ENCODE results near the gene TRAM2.

Gene TRAM2

DNA sequence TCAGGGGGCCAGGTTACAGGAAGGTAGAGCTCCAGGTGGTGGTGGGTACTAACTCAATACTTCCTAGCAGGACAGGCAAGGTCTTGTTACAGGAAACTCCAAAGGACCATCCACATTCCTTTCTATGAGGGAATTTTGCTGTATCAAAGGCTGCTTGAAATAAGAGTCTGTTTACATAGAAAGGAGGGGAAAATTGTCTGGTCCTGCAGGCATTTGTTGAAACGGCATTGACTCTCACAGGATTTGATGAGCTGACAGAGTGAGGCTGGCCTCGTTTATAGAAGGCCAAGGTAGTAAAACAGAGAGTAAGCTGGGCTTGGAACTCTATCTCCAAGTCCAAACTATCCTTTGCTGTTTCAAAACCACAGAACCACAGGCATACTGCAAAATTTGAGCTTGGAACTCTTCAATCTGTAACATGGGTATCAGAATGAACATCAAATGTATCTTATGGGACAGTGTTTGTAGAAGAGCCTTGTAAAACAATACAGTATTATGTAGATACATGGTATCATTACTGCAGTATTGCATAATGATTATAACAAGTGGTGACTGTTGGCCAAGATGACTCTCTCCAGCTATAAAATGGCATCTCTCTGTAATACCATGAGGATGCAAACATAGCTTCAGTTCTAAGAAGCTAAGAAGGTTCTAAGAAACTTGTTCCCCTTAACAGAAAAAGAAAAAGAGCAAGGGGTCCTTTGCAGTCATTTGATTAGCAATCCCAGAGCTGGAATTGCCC lies 61.5 kb downstream of the TRAM2 start:
- FAIRE-seq: no peak
- TF ChIP-seq POLR2A (IDR thresholded peaks at IDR 0.05; ENCODE audit: low read depth, low read length): no peak
- no peak for DNase-seq (ENCODE audit: insufficient read length, low spot score)

DNA sequence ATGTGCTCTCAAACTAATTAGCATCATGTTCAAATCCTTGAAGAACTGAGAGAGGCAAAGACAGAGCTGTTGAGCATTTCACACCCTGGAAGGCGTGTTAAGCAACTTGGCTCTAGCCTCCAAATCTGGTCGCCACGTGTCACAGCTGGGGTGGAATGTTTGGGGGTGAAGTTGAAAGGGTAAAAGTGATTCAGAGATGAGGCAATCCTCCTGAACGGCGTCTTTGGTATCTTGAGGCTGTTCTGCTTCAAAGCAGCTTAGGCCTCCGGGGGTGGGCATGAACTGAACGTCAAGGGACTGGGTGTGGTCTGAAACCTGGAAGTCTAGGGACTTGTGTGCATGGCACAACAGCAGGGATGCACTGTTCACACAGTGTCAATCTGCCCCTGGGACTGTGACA lies 62.3 kb downstream of the TRAM2 start:
- TF ChIP-seq POLR2A (IDR thresholded peaks at IDR 0.05; ENCODE audit: low read depth, low read length): no peak
- DNase-seq (ENCODE audit: insufficient read length, low spot score) (no peak), FAIRE-seq (no peak)

DNA sequence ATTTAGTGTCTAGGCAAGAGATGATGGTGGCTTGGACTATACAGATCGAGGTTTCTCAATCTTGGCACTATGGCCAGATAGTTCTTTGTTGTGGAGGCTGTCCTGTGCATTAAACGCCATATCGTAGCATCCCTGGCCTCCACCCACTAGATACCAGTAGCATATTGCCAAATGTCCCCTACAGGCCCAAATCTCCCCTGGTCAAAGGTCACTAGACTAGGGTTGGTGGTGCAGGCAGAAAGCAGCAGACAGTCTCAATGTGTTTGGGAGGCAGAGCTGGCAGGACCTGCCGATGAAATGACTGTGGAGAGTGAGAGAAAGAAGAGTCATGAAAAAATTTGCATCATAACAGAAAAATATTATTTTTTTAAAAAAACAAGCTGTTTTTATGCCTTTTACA lies 63.0 kb downstream of the TRAM2 start:
- no peak for FAIRE-seq
- TF ChIP-seq POLR2A (IDR thresholded peaks at IDR 0.05; ENCODE audit: low read depth, low read length): no peak
- no peak for DNase-seq (ENCODE audit: insufficient read length, low spot score)

DNA sequence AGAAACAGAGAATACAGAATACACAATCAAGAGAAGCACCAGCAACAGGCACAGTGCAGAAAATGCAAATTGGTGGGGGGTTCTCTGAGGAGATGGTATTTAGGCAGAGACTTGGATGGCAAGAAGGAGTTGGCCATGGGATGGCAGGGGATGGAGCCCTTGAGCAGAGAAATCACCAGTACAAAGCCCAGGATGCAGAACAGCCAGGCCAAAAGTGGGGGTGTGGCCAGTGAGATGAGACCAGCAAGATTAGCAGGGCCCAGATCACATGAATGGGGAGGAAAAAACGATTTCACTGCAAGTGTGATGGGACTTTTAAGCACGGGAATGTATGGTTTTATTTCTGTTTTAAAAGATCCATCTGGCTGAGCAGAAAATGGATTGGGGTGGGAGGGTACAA lies 63.4 kb downstream of the TRAM2 start:
- FAIRE-seq: no peak
- no peak for TF ChIP-seq POLR2A (IDR thresholded peaks at IDR 0.05; ENCODE audit: low read depth, low read length)
- DNase-seq (ENCODE audit: insufficient read length, low spot score): no peak

DNA sequence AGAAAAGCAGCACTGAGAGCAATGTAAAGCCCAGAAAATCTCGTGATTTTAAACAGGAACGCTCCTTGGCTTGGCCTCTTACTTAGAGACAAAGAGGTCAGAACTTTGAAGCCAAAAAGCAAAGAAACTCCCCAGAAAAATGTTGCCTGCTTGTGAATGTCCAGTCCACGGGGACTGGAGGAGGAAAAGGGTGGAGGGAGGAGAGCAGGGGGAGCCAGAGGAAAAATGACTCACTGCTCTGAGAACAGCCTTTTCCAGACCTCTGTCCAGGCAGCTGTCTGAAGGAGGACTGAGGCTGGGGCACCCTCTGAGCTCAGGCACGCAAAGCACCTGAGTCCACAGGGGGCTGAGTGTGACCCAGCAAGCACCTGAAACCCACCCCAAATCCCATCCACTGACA lies 64.7 kb downstream of the TRAM2 start:
- TF ChIP-seq POLR2A (IDR thresholded peaks at IDR 0.05; ENCODE audit: low read depth, low read length): no peak
- DNase-seq (ENCODE audit: insufficient read length, low spot score) (peak; percentile 68), FAIRE-seq (no peak)

DNA sequence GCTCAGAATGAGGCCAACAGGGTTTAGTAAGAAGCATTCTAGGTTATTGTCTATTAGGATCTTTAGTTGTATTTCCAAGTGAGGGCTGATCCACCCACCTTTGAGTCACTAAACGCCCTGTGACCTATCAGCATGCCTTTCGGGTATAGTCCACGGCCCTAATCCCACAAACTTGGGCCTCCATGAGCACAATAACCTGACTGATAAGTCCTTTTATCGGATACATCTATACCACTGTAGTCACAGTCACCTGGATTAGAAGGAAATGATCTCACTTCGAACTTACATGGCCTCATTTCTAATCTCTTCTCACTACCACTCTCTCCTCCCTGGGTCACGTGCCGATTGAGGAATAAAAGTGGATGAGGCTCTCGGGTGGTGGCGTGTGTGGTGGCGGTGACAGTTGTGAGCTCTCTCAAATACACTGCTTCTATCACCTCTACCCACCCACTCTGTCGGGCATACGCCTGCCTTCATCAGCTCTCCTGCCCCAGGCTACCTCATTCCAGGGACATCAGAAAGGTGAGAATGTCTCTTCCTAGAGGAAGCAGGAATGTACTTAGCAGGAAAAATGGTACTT lies 65.2 kb downstream of the TRAM2 start:
- FAIRE-seq (no peak), DNase-seq (ENCODE audit: insufficient read length, low spot score) (no peak)
- TF ChIP-seq POLR2A (IDR thresholded peaks at IDR 0.05; ENCODE audit: low read depth, low read length): no peak

DNA sequence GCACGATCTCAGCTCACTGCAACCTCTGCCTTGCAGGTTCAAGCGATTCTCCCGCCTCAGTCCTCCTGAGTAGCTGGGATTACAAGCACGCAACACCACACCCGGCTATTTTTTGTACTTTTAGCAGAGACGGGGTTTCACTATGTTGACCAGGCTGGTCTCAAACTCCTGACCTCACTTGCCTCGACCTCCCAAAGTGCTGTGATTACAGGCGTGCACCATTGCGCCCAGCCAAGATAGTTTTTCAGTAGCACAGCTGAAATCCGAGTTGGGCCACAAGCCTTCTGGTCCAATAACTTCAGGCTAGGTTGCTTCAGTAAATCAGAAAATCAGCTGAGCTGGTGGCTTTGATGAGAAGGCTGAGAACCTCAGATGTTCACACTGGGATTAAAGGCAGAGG lies 65.7 kb downstream of the TRAM2 start:
- TF ChIP-seq POLR2A (IDR thresholded peaks at IDR 0.05; ENCODE audit: low read depth, low read length): no peak
- FAIRE-seq: no peak

DNA sequence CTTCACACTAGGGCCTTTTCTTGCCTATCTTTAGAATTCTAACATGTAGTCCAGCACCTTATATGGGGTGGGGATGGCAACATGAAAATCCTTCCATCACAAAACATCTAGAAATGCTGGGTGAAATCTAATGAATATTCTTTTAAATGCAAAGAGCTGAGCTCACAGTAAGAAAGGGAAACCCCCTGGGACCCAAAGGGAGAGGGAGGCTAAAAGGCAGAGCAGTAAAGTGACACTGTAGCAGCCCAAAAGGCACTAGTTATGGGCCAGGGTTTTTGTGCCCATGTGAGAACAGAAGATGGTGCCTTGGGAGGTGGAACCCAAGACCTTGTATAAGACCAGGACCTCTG lies 66.7 kb downstream of the TRAM2 start:
- TF ChIP-seq POLR2A (IDR thresholded peaks at IDR 0.05; ENCODE audit: low read depth, low read length): no peak
- DNase-seq (ENCODE audit: insufficient read length, low spot score) (no peak), FAIRE-seq (no peak)

More for the DNA sequence above, 65.7 kb downstream of the TRAM2 start:
- no peak for DNase-seq (ENCODE audit: insufficient read length, low spot score)

DNA sequence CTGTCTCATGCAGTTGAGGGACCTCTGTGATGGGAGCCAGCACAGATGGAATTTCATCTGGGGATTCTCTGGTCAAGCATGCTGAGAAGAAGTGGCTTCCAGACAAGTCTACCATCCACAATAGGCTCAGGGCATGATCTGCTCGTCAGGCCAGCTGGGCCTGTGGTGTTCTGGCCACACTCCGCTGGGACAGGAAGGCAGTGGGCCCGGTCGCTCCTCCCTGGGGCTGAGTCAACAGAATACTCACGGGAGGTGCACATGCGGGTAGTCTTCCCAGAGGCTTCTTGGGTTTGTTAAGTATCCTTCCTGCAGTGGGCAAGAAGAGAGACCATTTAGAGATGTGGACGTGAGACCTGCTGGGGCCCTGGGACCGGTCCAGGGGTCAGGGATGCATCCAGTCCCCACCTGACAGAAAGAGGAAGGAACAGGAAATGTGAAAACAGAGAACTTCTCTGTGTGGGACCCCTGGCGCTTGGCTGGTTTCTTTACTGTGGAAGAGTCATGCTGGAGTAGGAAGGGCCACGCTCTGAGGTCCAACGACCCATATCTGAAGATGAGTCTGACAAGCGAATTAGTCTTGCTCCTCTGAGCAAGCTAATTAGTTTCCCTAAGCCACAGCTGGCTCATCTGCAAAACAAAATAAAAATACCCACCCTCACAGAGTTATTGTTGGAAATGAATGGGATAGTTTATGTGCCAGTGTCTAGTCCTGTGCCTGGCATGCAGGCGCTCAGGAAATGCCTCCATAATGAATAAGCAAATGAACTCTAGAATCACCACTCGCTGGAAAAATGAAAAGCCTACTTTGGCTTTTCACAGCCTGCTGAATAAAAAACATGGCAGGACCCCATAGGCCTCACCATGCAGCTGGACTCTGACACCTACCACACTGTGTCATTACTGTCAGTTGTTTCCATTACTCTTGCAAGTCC lies 67.3 kb downstream of the TRAM2 start:
- TF ChIP-seq POLR2A (IDR thresholded peaks at IDR 0.05; ENCODE audit: low read depth, low read length): no peak
- FAIRE-seq (no peak), DNase-seq (ENCODE audit: insufficient read length, low spot score) (no peak)

DNA sequence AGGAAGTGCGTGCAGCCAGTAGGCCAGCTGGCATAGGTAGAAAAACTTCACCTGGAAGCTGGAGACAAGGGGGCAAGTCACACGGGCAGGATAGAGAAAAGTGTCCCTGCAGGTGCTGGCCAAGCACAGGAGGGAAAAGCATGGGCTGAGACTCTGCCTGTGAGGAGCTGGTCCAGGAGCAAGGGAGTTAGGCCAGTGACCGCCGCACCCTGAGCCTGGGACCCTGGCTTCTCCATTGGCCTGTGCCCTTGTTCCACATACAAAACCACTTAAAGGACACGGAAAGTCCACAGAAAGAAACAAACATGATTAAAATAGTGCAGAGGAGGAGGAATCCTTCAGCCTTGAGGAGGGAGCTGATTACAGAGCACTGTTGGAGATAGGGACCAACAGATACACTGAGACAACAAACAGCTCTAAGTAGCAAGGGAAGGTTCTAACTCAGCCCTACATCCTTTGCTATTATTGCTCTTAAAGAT lies 68.6 kb downstream of the TRAM2 start:
- TF ChIP-seq POLR2A (IDR thresholded peaks at IDR 0.05; ENCODE audit: low read depth, low read length): no peak
- FAIRE-seq (no peak), DNase-seq (ENCODE audit: insufficient read length, low spot score) (no peak)

DNA sequence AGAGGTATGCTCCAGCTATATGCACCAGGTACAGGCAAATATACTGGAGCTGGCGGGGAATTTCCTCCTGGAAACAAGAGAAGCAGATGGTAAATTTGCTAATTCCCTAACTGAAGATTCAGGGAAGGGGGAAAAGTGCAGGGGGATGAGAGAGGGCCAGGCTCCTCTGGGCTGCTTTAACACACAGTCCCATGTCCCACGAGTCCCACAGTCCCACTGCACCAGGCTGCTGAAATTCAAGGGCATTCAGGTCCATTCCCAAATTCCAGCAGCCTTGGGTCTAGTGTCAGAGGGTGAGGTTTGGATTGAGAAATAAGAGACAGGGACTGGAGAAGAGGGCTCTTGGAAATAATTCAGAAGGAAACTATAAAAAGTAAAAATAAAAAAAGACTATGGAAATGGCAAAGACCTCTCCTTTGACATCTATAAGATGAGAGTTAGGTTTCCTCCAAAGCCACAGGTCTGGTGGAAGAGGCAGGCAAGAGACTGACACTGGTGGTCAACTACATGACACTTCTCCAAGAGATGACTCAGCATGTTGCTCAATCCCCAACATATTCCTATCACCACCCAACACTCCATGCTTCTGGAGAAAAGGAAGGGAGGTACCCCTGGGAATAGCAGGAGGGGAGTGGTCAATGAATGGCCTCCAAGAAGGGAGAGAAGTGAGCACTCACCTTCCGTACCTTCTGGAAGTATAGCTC lies 69.2 kb downstream of the TRAM2 start:
- FAIRE-seq (no peak), DNase-seq (ENCODE audit: insufficient read length, low spot score) (no peak)
- TF ChIP-seq POLR2A (IDR thresholded peaks at IDR 0.05; ENCODE audit: low read depth, low read length): no peak

DNA sequence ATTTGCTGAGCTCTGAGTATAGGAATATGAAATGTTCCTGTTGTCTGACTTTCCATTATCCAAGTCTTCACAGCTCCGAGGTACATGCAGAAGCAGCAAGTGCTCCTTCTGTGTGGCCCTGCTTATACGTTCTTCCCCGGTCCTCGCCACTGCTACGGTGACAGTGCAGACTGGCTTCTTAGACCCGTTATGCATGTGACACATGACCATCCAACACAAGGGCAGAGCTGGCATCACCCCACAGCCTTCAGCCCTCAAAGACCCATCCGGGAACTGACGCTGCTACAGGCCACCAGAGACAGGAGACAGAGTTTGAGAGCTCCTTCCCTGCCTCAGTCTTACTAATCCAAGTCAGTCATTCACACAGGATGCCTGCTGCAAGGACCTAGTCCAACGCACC lies 70.4 kb downstream of the TRAM2 start:
- DNase-seq (ENCODE audit: insufficient read length, low spot score) (no peak), FAIRE-seq (no peak)
- TF ChIP-seq POLR2A (IDR thresholded peaks at IDR 0.05; ENCODE audit: low read depth, low read length): no peak

DNA sequence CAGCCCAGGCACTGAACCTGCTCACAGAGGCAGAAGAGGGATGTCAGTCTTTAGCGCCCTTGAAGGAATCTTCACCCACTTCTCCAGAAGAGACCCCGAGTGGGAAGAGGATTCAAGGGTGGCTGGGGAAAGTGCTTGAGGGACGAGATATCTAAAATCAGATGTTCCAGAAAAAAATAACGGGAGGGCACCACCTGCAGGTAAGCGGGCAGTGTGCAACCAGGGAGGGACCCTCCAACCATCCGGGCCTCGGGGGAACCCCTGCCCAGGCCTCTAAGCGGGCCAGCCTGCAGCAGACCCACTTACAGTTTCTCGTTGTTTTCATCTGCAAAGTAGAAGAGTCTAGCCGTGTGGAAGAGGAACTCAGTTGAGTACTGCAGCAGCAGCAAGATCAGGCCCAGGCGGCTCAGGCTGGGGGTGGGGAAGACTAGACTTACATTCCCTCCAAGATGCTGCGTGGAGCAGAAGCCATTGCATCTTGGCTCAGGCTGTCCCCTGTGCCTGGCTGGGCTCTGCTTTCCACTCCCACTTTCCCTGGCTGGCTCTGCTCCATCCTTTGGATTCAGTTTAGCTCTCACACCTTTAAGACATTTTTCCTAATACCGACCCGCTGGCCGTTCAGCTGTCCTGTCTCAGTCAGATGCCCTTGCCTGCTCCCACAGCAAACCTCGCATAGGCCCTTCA lies 71.0 kb downstream of the TRAM2 start:
- TF ChIP-seq POLR2A (IDR thresholded peaks at IDR 0.05; ENCODE audit: low read depth, low read length): no peak
- FAIRE-seq (no peak), DNase-seq (ENCODE audit: insufficient read length, low spot score) (no peak)

Data from H54 (cell line).